ENCODE measurements around the gene PRIM2.
"Not testable (repeated sequence)": the region's sequence is repeated elsewhere in the genome, so short reads cannot be mapped to it uniquely, and the experiment has no call there.

PRIM2 gene

DNA sequence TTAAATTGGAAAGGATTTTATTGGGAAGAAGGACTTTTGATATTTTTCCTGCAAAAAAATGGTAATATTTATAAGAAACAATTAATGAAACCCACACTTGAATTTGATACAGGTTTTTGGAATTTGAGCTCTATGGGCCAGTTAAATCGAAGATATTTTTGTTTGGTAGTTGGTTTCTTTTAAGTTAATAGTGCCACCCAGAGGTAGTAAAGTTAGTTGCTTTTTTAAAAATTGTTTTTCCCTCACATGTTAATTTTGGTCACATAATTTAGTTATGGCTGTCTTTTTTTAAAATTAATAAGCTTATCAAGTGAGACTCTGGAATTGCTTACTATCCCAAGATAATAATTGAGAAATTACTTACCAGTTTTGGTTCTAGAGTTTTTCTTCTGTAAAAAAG is 7.1 kb downstream of the PRIM2 start:
- POLR2A ChIA-PET: interaction anchor here (0.6 kb wide), 1 partner anchor 45 kb away, joined by 3 read pairs; no protein-coding TSS in a partner anchor
- DNase-seq (ENCODE audit: low read depth, low spot score): no peak

DNA sequence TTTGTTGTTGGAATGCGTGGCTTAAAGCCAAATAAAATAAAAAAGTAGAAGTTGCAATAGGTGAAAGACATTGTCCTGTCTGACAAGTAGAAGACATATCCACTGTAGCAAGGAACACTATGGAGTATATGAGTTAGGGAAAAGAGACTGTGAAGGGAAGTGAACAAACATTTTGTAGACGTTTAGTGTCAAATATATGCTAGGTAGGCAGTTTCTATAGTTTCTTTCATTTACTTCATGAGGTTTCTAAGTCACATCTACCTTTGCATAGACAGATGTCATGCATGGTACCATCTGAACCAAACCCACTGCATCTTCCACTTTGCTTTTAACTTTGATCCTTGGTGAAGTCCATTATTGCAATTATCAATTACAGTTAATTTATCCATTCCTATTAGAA is 9.9 kb downstream of the PRIM2 start:
- DNase-seq (ENCODE audit: low read depth, low spot score): no peak
- POLR2A ChIA-PET: no interaction called here
- TF ChIP-seq, protein P1, sequence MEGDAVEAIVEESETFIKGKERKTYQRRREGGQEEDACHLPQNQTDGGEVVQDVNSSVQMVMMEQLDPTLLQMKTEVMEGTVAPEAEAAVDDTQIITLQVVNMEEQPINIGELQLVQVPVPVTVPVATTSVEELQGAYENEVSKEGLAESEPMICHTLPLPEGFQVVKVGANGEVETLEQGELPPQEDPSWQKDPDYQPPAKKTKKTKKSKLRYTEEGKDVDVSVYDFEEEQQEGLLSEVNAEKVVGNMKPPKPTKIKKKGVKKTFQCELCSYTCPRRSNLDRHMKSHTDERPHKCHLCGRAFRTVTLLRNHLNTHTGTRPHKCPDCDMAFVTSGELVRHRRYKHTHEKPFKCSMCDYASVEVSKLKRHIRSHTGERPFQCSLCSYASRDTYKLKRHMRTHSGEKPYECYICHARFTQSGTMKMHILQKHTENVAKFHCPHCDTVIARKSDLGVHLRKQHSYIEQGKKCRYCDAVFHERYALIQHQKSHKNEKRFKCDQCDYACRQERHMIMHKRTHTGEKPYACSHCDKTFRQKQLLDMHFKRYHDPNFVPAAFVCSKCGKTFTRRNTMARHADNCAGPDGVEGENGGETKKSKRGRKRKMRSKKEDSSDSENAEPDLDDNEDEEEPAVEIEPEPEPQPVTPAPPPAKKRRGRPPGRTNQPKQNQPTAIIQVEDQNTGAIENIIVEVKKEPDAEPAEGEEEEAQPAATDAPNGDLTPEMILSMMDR (IDR thresholded peaks at IDR 0.05; ENCODE audit: insufficient read depth, low read length, missing control alignments): no peak
- CTCF ChIA-PET: interaction anchor here (14.2 kb wide), 1 partner anchor 425 kb away, joined by 162 read pairs; no protein-coding TSS in a partner anchor
- H3K4me3 ChIP-seq (ENCODE audit: low read depth, low read length): no peak overlapping the region

More for the DNA sequence above, 7.1 kb downstream of the PRIM2 start:
- CTCF ChIA-PET: interaction anchor here (0.6 to 14.2 kb wide), 12 partner anchors 10 to 610 kb away, joined by 3 to 162 read pairs (median 4); partner anchors contain the start of gene BEND6
- TF ChIP-seq, protein P1 (IDR thresholded peaks at IDR 0.05; ENCODE audit: insufficient read depth, low read length, missing control alignments): no peak
- H3K4me3 ChIP-seq (ENCODE audit: low read depth, low read length): no peak overlapping the region

DNA sequence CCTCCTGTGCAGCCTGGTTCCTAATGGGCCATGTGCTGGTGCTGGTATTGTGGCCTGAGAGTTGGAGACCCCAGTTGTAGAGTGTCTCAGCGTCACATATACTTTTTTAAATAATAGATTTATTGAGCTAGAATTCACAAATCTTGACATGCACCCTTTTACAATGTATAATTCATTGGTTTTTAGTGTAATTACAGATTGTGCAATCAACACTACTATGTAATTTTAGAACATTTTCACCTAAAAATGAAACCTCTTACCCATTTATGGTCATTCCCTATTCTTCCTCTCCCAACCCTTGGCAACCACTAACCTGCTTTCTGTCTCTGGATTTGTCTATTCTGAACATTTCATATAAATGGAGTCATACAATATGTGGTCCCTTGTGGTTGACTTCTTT is 10.6 kb downstream of the PRIM2 start:
- H3K4me3 ChIP-seq (ENCODE audit: low read depth, low read length): no peak overlapping the region
- no peak for DNase-seq (ENCODE audit: low read depth, low spot score)
- TF ChIP-seq, protein P1 (IDR thresholded peaks at IDR 0.05; ENCODE audit: insufficient read depth, low read length, missing control alignments): no peak
- ChIA-PET CTCF (interaction anchor here (0.8 to 1.1 kb wide), 2 partner anchors 11 to 225 kb away, joined by 3 to 4 read pairs; partner anchors contain the start of gene PRIM2), POLR2A (no interaction called here)

DNA sequence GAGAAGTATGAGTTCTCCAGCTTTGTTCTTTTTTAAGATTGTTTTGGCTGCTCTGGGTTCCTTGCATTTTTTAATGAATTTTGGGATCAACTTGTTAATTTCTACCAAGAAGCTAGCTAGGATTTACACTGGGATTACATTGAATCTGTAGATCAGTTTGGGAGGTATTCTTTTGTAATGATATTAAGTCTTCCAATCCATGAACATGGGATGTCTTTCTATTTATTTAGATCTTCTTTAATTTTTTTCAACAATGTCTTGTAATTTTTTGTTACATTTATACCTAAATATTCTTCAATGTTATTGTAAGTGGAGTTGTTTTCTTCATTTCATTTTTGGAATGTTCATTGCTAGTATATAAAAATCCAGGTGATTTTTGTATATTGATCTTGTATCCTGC is 12.5 kb downstream of the PRIM2 start:
- ChIA-PET CTCF (no interaction called here), POLR2A (no interaction called here)
- H3K4me3 ChIP-seq (ENCODE audit: low read depth, low read length): no peak overlapping the region
- TF ChIP-seq, protein P1 (IDR thresholded peaks at IDR 0.05; ENCODE audit: insufficient read depth, low read length, missing control alignments): no peak
- no peak for DNase-seq (ENCODE audit: low read depth, low spot score)

DNA sequence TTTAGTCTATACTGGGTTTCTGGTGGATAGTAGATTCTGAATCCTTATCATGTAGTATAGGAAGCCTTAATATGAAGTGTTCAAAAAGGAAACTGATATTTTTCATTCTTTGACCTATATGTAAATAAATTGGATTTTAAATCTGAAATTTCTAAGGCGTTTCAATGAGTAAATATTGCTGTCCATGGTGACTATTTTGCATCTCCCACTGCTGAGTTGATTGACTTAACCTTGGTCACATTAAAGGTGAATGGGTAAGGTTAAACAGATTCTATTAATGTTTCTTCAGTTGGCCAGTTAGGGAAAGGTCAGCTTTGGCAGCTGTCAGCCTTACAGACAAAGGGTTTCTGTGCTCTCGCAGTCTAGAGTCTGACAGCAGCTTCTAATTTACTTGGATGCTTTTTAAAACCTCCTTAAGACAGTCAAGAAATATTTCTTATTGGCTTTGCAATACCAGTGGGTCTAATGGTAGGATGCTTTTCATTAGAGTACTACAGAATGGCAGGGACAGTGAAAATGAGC is 24.8 kb downstream of the PRIM2 start:
- TF ChIP-seq, protein P1 (IDR thresholded peaks at IDR 0.05; ENCODE audit: insufficient read depth, low read length, missing control alignments): no peak
- ChIA-PET CTCF (no interaction called here), POLR2A (no interaction called here)
- DNase-seq (ENCODE audit: low read depth, low spot score): no peak
- no peak overlapping the region for H3K4me3 ChIP-seq (ENCODE audit: low read depth, low read length)

DNA sequence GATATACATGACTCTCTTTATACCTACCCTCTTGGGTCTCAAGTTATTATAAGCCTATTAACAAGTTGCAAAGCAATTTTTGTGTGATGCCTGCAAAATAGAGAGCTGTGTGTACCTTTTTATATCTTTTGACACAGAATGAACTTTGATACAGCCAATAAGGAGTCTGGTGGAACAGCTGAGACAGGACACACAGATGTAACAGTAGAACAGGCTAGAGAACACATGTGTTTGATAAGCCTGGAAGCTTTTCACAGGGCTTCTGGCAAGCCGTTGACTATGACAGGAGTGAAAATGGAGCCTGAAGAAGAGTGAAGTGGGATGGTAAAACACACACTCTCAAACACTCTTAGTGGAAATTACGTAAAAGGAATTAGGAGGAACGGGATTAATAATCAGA is 25.9 kb downstream of the PRIM2 start:
- H3K4me3 ChIP-seq (ENCODE audit: low read depth, low read length); POLR2A ChIA-PET; DNase-seq (ENCODE audit: low read depth, low spot score); CTCF ChIA-PET: not testable (repeated sequence)

DNA sequence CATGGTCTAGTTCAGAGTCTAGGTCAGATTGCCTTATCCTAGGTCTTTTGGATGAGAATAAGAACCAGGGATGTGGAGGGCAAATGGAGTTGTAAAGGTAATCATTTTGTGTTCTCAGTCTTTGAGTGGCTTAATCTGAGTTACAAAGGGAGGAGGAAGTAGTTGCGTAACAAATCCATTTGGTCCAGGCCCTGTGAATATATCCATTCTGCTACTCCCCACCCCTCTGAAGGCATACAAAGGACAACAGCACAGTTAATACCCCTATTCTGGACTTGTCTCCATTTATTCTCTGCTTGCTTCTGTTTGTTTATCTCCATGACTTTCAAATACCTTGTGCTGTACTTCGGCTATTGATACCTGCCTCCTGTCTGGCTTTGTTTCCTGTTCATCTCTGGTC is 29.3 kb downstream of the PRIM2 start:
- POLR2A ChIA-PET; DNase-seq (ENCODE audit: low read depth, low spot score); CTCF ChIA-PET; H3K4me3 ChIP-seq (ENCODE audit: low read depth, low read length): not testable (repeated sequence)

DNA sequence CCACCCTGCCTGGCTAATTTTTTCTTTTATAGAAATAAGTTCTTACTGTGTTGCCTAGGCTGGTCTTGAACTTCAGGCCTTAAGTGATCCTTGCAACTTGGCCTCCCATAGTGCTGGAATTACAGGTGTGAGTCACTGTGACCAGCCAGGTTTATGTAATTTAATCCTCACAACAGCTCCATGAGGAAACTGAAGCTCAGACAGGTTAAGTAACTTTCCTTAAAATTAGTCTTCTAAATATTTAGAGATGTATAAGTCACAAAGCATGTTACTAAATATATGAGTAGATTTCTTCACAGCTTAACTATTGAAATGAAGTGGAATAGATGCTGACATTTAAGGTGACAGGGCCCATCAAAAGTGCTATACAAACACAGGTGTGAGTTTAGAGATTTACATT is 30.2 kb downstream of the PRIM2 start:
- H3K4me3 ChIP-seq (ENCODE audit: low read depth, low read length); POLR2A ChIA-PET; CTCF ChIA-PET; DNase-seq (ENCODE audit: low read depth, low spot score): not testable (repeated sequence)

DNA sequence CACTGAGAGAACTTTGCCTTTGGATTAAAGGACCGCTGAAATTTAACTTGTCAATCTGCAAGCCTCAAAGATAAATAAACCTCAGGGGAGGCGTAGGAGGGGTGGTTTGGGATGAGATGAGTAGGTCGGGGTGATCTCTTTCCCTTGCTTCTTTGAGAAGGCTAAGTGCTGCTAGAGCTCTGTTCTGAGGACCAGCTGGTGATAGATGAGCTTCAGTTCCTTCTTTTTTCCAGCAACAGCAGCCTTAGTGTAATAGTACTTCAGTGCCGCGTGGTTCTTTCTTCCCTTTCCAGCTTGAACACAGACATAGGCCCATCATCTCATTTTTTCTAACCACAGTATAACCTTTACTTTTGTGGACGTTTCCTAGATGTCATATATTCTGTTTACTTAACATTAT is 33.0 kb downstream of the PRIM2 start:
- H3K4me3 ChIP-seq (ENCODE audit: low read depth, low read length); POLR2A ChIA-PET; CTCF ChIA-PET; DNase-seq (ENCODE audit: low read depth, low spot score): not testable (repeated sequence)

DNA sequence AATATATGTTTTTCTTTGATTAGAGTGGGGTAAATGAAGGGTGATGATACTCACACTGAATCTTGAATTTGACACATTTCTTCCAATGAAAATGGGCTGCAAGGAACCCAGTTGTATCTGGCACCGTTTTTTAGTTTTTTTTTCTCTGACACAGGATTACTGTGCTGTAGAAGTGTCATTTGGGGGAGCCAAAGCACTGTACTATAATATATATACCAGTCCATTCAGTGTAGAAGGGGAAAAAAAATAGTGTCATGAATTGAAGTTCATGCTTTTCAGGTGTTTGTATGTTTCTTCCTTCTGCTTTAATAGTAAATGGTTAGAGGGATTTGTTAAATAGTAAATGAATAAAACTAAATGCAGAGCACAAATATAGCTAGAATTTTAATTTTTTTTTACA is 35.2 kb downstream of the PRIM2 start:
- CTCF ChIA-PET; POLR2A ChIA-PET; H3K4me3 ChIP-seq (ENCODE audit: low read depth, low read length); DNase-seq (ENCODE audit: low read depth, low spot score): not testable (repeated sequence)

DNA sequence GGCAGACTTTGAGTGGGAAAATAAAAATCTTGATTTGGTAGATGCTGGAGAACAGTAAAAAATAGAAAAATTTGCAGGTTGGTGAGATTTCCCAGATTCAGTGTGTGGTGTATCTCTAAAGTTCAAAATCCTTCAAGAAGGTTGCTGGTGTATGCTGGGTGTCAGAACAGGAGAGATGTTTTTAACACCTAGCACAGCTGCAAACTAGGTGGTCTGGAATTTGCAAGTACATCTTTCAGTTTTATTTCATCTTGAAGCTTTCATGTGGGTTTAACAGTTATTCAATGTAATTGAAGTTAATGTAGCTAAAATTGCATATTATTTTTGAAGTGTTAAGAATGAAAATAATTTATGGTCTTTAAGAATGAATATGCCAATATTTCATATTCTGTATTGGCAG is 40.9 kb downstream of the PRIM2 start:
- CTCF ChIA-PET; H3K4me3 ChIP-seq (ENCODE audit: low read depth, low read length); POLR2A ChIA-PET; DNase-seq (ENCODE audit: low read depth, low spot score): not testable (repeated sequence)

DNA sequence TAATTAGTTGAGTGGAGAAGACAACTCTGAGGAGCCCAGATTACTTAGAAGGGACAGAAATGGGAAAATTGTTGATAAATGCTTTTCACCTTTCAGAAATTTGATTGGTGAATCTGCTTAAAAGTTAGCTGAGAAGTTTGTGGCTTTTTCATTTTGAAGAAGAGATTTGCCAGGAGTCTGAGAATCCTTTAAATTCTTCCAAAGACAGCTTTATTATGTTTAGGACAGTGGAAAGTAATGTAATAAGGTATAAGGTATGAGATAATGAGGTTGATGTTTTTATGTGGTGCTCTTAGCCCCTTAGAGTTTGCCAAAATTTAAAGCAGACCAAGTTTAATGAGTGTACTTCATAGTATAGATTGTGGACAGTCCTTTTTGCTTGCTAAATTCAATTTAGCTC is 42.3 kb downstream of the PRIM2 start:
- H3K4me3 ChIP-seq (ENCODE audit: low read depth, low read length); POLR2A ChIA-PET; CTCF ChIA-PET; DNase-seq (ENCODE audit: low read depth, low spot score): not testable (repeated sequence)

Data from AG04449 (cell line).